Ovary (tissue), 9 donors: ENCODE data around the gene FOS. TPM values are rescaled to one million over a fixed set of nuclear protein-coding genes. Genes with fewer than 3 reads are reported as not detected.

Source experiments
- DNase-seq, 5 donors: peaks; one replicate each; pipeline ENCODE4 v3.0.0-alpha.2; 2019 to 2020
- H3K27ac ChIP-seq, 2 donors: fragments of 200-600 bp; one replicate each; pipeline versions ENCODE4 v1.5.1 to v1.8.0; 2019 to 2022
- H3K27me3 ChIP-seq: fragments of 200-600 bp; one replicate; pipeline ENCODE4 v1.8.0; 2022
- H3K36me3 ChIP-seq: fragments of 200-600 bp; sonication (generic); one replicate; pipeline ENCODE4 v1.5.1; 2019
- H3K4me1 ChIP-seq: one replicate; pipeline ENCODE4 v1.8.1; 2013; ENCODE audit warnings: mild to moderate bottlenecking, moderate library complexity; ENCODE audit not compliant: insufficient read depth
- H3K4me3 ChIP-seq: fragments of 200-600 bp; sonication (generic); one replicate; pipeline ENCODE4 v1.5.1; 2017
- H3K9me3 ChIP-seq, 2 donors: fragments of 200-600 bp in 1 of 2; sonication (generic) in 1 of 2; one replicate each; pipeline versions ENCODE4 v1.5.1 to v1.8.1; 2013 to 2019; ENCODE audit warnings: mild to moderate bottlenecking in 1 of 2, moderate library complexity in 1 of 2
- CTCF ChIP-seq, 3 donors: fragments of 450-650 bp in 2 of 3; fragments of 200-600 bp in 1 of 3; IDR thresholded peaks; one replicate each; pipeline versions ENCODE4 v1.5.1 to v1.8.0; 2016 to 2022; ENCODE audit warnings: antibody characterized with exemption in 3 of 3, mild to moderate bottlenecking in 1 of 3
- EP300 ChIP-seq: sonication (generic); formaldehyde crosslinking; IDR thresholded peaks from one replicate; pipeline ENCODE4 v1.6.1; 2017; ENCODE audit warnings: antibody characterized with exemption
- POLR2A ChIP-seq: fragments of 450-650 bp; IDR thresholded peaks from one replicate; pipeline ENCODE4 v1.6.1; 2017; ENCODE audit warnings: antibody characterized with exemption, mild to moderate bottlenecking, moderate library complexity
- WGBS, 3 donors: extraction: QIAGEN DNeasy Blood & Tissue Kit in 1 of 3; methylation state at CpG; one replicate each; pipeline versions ENCODE4 v1.1.5 to v1.1.7; 2013 to 2017; 5-methylcytosine and 5-hydroxymethylcytosine counted together
- intact Hi-C, 4 donors: fragments of 100-400 bp; cut with DNase I; formaldehyde crosslinking; loops; one replicate each; pipeline versions ENCODE4 v1.11.0 to v1.15.1; 2022 to 2023
- polyA plus RNA-seq, 2 donors: library from polyadenylated mRNA; stranded (reverse); fragments of 200-250 nt in 1 of 2; fragments of 350-450 nt in 1 of 2; fragmentation: Illumina TruSeq in 1 of 2; extraction: RNeasy Lipid Tissue Mini Kit (QIAGEN cat#74804) in 1 of 2; gene quantifications; one replicate each; pipeline ENCODE4 v1.2.3, GENCODE V29; 2013 to 2014
- total RNA-seq, 7 donors: library from RNA; depleted of rRNA in 2 of 7; stranded (reverse); fragments of >200 nt in 2 of 7; fragmentation: NEBNext Ultra II Directional in 3 of 7; extraction: Animal tissue kit (Norgen Biotek cat#: 25700) in 3 of 7; gene quantifications; one replicate each; pipeline versions ENCODE4 v1.1.0 to v1.2.4, GENCODE V29; 2016 to 2023
- donor health status: DM: no; HTN: no; CAD: no; lungs with moderate emphysema.
- donor health status: DM: no; HTN: no; CAD: no.
- donor health status: Bipolar disorder and iron deficiency.
- donor health status: DM: yes; HTN: yes; CAD: no.
- donor health status: DM: no; HTN: no; CAD: no.
- donor health status: DM: yes; HTN: yes; CAD: no.

Gene FOS
- total and polyA plus RNA-seq, 9 donors, result 115 to 2,019 (median 178) TPM

GRCh38 chr14:75279763-75280290 is 1.2 kb downstream of the FOS start:
- H3K9me3 ChIP-seq, result no peaks in the 10 kb centered on the region
- H3K36me3 ChIP-seq, result peaks cover 3% of the 10 kb centered on the region
- H3K27ac ChIP-seq, result peak overlapping the region in 1 of 2 donors; percentile 42
- DNase-seq, result peak; percentile 38 to 70 (median 67)
- H3K4me3 ChIP-seq, result peak overlapping the region; percentile 80
- intact Hi-C loops, result loop anchor here in 2 of 4 donors (2.0 to 5.0 kb wide), 2 partner anchors 15 to 103 kb away; partner anchors contain the start of gene TMED10 (in 1 of the 2)
- no peak for TF ChIP-seq EP300
- no peak for TF ChIP-seq CTCF (IDR thresholded peaks at IDR 0.05)
- TF ChIP-seq POLR2A, result peak; percentile 25
- no peaks in the 10 kb centered on the region for H3K27me3 ChIP-seq
- H3K4me1 ChIP-seq, result peaks cover 7% of the 10 kb centered on the region
- 7 to 12% (median 8%) methylated on average over 26 of the region's 26 CpGs for WGBS, 3 donors

DNA sequence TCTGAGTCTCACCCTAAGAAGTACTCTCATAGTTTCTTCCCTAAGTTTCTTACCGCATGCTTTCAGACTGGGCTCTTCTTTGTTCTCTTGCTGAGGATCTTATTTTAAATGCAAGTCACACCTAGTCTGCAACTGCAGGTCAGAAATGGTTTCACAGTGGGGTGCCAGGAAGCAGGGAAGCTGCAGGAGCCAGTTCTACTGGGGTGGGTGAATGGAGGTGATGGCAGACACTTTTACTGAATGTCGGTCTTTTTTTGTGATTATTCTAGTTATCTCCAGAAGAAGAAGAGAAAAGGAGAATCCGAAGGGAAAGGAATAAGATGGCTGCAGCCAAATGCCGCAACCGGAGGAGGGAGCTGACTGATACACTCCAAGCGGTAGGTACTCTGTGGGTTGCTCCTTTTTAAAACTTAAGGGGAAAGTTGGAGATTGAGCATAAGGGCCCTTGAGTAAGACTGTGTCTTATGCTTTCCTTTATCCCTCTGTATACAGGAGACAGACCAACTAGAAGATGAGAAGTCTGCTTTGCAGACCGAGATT is 1.7 kb downstream of the FOS start:
- H3K36me3 ChIP-seq, result peaks cover 3% of the 10 kb centered on the region
- peaks cover 7% of the 10 kb centered on the region for H3K4me1 ChIP-seq
- DNase-seq, result no peak
- intact Hi-C loops, result no loop called here
- H3K27me3 ChIP-seq, result no peaks in the 10 kb centered on the region
- H3K27ac ChIP-seq, result peak overlapping the region in 1 of 2 donors; percentile 42
- H3K4me3 ChIP-seq, result peak overlapping the region; percentile 80
- H3K9me3 ChIP-seq, result no peaks in the 10 kb centered on the region
- no peak for TF ChIP-seq EP300
- TF ChIP-seq CTCF (IDR thresholded peaks at IDR 0.05), result no peak
- no peak for TF ChIP-seq POLR2A
- WGBS, 3 donors, result 81 to 85% (median 83%) methylated on average over 7 of the region's 7 CpGs

GRCh38 chr14:75280831-75281653 is 2.4 kb downstream of the FOS start:
- WGBS, 3 donors, result 87 to 89% (median 88%) methylated on average over 15 to 17 of the region's 17 CpGs
- no peak overlapping the region for H3K27ac ChIP-seq
- H3K27me3 ChIP-seq, result no peaks in the 10 kb centered on the region
- TF ChIP-seq CTCF (IDR thresholded peaks at IDR 0.05), result no peak
- no peak for TF ChIP-seq POLR2A
- TF ChIP-seq EP300, result no peak
- no peaks in the 10 kb centered on the region for H3K9me3 ChIP-seq
- H3K4me1 ChIP-seq, result peaks cover 7% of the 10 kb centered on the region
- peak in 2 of 5 donors; percentile 60 to 64 for DNase-seq
- intact Hi-C loops, result no loop called here
- peaks cover 3% of the 10 kb centered on the region for H3K36me3 ChIP-seq
- peak overlapping the region; percentile 80 for H3K4me3 ChIP-seq

- TF ChIP-seq CTCF (IDR thresholded peaks at IDR 0.05) (no peak), POLR2A (peak; percentile 3)
- intact Hi-C loops, result no loop called here
- Histone ChIP-seq H3K4me1 (peaks cover 4% of the 10 kb centered on the region), H3K27ac (no peak overlapping the region), H3K9me3 (no peaks in the 10 kb centered on the region), H3K27me3 (no peaks in the 10 kb centered on the region), H3K4me3 (peak overlapping the region; percentile 80), H3K36me3 (peaks cover 3% of the 10 kb centered on the region)
- DNase-seq, result no peak
- WGBS, 3 donors, result 85 to 91% (median 87%) methylated on average over 1 of the region's 1 CpG
Measured at GRCh38 chr14:75281654-75282019, 3.0 kb downstream of the FOS start.
